ENCODE data around the gene BCAR1.

DNA sequence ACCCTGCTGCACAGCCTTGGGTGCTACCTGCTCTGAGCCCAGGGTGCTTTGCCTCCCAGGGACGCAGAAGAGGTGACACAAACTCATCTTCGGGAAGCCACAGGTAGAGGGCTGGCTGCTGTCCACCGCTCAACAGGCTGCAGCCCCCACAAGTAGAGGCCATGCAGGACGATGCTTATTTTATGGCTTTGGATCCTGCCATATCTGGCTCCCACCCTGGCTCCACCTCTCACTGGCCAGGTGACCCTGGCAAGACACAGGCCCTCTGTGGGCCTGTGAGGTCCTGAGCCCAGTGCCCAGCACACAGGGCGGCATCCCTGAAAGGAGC lies 11.3 kb upstream of the BCAR1 start:
- TF ChIP-seq, protein P1, sequence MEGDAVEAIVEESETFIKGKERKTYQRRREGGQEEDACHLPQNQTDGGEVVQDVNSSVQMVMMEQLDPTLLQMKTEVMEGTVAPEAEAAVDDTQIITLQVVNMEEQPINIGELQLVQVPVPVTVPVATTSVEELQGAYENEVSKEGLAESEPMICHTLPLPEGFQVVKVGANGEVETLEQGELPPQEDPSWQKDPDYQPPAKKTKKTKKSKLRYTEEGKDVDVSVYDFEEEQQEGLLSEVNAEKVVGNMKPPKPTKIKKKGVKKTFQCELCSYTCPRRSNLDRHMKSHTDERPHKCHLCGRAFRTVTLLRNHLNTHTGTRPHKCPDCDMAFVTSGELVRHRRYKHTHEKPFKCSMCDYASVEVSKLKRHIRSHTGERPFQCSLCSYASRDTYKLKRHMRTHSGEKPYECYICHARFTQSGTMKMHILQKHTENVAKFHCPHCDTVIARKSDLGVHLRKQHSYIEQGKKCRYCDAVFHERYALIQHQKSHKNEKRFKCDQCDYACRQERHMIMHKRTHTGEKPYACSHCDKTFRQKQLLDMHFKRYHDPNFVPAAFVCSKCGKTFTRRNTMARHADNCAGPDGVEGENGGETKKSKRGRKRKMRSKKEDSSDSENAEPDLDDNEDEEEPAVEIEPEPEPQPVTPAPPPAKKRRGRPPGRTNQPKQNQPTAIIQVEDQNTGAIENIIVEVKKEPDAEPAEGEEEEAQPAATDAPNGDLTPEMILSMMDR (IDR thresholded peaks at IDR 0.05), result no peak
- TF ChIP-seq POLR2A (IDR thresholded peaks at IDR 0.05), result no peak
